ENCODE measurements around the gene TPK1. TPM values are rescaled to one million over a fixed set of nuclear protein-coding genes. Genes with fewer than 3 reads are reported as not detected.

Gene TPK1
- total and polyA plus RNA-seq, 2 of the 8 experiments (the other 6 are each of a cell fraction or from before 2014, with no cell fraction given): 1.9 to 2.7 TPM

GRCh38 chr7:144834641-144835144, 1.2 kb downstream of the TPK1 start (continued):
- TF ChIP-seq PHF8 (conservative IDR thresholded peaks at IDR 0.05; ENCODE audit: low read depth, low read length) (no peak), CBX8 (IDR thresholded peaks at IDR 0.05; ENCODE audit: borderline replicate concordance, low read depth, low read length) (no peak), TAF1 (IDR thresholded peaks at IDR 0.05; ENCODE audit: low read depth, low read length) (no peak), KDM5A (IDR thresholded peaks at IDR 0.05; ENCODE audit: low read length) (no peak), CREB1 (IDR thresholded peaks at IDR 0.05) (no peak), CHD7 (IDR thresholded peaks at IDR 0.05; ENCODE audit: insufficient replicate concordance, low read length) (no peak)

Measured in H1 (cell line).